ENCODE data around the gene GFPT2.
"Not testable (repeated sequence)": the region's sequence is repeated elsewhere in the genome, so short reads cannot be mapped to it uniquely, and the experiment has no call there.

The GFPT2 gene

DNA sequence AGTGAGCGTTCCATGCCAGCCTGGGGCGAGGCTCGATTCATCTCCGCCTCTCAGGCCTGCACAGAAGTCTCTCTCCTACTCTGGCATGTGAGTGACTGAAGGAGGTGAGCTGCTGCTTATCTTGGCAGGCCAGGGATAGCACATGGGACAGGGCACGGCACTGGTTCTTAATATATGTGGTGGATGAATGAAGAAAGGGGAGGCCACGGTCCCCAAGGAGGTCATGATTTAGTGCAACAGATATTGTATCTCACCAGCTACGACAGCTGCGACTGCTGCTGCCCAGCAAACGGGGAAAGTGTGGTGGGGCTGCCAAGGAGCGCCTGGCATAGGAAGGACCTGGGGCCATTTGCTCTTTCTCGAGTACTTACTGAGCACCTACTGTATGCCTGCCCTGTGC is 41.9 kb downstream of the GFPT2 start:
- FAIRE-seq = no peak
- DNase-seq (ENCODE audit: low spot score) = no peak

GRCh38 chr5:180306796-180307195 is 46.3 kb downstream of the GFPT2 start:
- no peak for DNase-seq (ENCODE audit: low spot score)
- no peak for FAIRE-seq

DNA sequence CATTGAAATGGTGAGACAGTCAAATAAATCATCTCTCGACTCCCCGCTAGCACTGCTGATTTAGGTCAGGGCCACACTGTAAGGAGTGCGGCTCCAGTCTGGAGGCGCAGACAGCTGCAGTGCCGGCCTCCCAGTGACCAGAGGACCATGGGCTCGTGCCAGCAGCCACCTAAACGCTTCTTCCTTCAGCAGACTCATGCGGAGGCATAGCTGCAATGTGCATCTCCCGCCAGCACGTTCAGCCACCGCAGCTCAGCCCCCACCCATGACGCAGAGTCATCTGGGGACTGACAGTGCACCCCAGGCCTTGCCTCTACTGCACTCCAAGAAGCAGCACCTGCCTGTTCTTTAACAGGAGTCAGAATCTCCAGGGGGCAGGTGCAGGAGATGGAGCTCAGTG is 47.7 kb downstream of the GFPT2 start:
- DNase-seq (ENCODE audit: low spot score) (no peak), FAIRE-seq (no peak)

DNA sequence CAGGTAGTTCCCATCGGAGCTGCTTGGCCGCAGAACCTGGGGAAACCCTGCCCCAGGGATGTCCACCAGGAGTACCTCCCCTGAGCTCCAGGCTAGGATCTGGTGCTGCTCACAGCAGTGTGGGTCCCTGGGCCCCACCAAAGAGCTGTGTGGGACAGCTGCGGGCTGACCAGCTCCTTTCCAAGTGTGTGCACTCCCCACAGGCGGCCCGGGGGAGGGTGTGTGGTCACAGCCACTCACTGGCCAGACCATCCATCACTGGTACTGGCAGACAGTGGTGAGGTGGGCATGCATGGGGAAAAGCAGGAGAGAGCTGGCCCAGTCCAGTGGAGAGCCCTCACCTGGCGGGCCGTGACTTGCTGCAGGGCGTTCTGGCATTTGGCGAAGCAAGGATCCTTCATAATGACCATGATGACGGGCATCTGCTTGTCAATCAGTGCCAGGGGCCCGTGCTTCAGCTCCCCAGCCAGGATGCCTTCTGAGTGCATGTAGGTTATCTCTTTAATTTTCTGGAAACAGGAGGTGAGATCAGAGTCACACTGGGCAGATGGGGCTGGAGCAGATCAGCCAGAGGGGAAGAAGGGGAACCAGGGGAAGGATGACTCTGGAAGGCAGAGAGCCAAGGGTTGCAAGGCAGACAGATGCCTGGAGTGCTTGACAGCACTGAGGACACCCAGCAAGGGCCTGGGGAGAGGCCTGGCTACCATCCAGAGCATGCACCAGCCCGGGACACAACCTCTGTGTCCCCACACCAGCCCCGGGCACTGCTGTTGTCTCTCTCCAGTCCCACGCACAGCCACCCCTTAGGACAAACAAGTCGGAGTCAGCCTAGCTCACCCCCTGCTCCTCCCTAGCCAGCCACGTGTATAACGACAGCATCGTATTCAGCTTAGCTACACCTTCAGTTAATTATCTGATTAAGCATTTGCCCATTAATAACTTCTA is 48.4 kb downstream of the GFPT2 start:
- no peak for FAIRE-seq
- DNase-seq (ENCODE audit: low spot score) = no peak

DNA sequence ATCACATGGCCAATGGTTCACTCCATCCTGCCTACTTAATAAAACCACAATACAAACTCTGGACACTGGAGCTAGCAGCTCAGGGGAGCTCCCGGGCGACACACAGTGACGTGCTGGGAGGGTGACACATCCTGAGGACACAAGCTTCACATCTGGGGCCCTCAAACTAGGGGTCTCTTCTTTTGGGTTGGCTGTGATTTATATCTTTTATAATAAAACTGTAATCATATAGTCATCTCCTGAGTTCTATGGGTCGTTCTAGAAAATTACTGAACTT is 49.2 kb downstream of the GFPT2 start:
- DNase-seq (ENCODE audit: low spot score) (no peak), FAIRE-seq (no peak)

DNA sequence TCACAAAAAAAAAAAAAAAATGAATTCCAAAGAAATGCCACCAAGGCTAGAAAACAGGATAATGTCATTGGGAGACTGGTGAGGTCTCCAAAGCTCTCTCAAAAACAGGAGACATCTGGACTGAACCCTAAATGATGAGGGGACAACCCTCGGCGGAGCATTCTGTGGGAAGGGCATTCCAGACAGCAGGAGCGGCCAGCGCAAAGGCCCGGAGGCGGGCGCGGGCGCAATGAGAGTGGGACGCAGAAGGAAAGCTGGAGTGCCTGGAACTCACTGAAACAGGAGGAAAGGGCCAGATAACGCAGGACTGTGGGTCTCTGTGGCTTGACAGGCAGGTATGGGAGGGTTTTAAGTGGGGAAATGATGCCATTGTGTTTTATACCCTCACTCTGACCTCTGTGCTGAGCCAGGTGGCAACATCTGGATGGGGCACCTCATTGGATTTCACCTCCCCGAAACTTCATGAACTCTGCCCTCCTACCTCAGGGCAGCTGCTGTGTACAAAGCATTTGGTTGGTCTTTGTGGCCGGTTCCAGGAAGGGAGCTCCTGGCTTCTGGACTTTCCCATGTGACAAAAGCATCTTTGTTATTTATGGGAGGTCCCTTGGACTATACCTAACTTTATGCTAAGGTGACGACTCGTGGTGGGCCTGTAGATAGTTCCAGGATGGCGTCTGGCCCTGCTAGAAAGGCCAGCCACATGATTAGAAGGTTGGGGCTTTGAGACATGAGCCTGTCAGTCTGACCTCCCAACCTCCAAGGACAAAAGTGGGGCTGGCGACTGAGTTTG is 49.7 kb downstream of the GFPT2 start:
- DNase-seq (ENCODE audit: low spot score) (no peak), FAIRE-seq (no peak)

GRCh38 chr5:180302256-180302655 is 50.9 kb downstream of the GFPT2 start:
- FAIRE-seq = no peak

GRCh38 chr5:180301253-180301652 is 51.9 kb downstream of the GFPT2 start:
- no peak for DNase-seq (ENCODE audit: low spot score)
- peak; percentile 27 for FAIRE-seq

More at GRCh38 chr5:180302256-180302655, 50.9 kb downstream of the GFPT2 start:
- no peak for DNase-seq (ENCODE audit: low spot score)

- DNase-seq (ENCODE audit: low spot score) (no peak), FAIRE-seq (no peak)
Measured at GRCh38 chr5:180299526-180299925, 53.6 kb downstream of the GFPT2 start.

GRCh38 chr5:180299014-180299413 is 54.1 kb downstream of the GFPT2 start:
- not testable (repeated sequence) for FAIRE-seq; DNase-seq (ENCODE audit: low spot score)

GRCh38 chr5:180297587-180298282 is 55.4 kb downstream of the GFPT2 start:
- no peak for DNase-seq (ENCODE audit: low spot score)
- FAIRE-seq = no peak

- FAIRE-seq = no peak
- no peak for DNase-seq (ENCODE audit: low spot score)
Measured at GRCh38 chr5:180296771-180297170, 56.4 kb downstream of the GFPT2 start.

DNA sequence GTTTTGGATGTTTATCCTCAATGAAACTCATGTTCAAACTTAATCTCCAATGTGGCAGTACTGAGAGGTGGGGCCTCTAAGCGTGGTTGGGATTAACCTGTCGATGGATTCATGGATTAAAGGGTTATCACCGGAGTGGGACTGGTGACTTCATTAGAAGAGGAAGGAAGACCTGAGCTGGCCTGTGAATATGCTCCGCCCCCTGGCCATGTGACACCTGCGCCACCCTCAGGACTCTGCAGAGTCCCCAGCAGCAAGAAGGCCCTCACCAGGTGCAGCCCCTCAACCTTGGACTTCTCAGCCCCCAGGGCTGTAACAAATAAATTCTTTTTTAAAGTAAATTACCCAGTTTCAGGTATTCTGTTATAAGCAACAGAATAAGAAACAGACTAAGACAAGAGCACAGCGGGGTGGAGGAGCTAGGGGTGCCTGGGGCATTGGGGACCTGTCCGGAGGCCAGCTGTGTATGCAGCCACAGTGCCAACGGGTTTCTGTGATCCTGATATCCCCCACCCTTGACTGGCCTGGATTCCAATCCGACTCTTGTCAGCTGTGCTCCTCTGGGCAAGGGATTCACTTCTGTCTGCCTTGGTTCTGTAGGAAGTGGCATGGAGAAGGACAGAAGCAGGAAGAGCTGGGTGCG is 58.1 kb downstream of the GFPT2 start:
- DNase-seq (ENCODE audit: low spot score) (no peak), FAIRE-seq (no peak)

GRCh38 chr5:180294411-180294810 is 58.7 kb downstream of the GFPT2 start:
- FAIRE-seq = no peak
- DNase-seq (ENCODE audit: low spot score) = no peak

- no peak for FAIRE-seq
- peak; percentile 95 for DNase-seq (ENCODE audit: low spot score)
Measured at GRCh38 chr5:180291943-180292831, 60.9 kb downstream of the GFPT2 start, which contains the start of gene MAPK9. MAPK9 (minus strand) TSS chr5:180292083; CDS start chr5:180280561, 11,522 bp downstream.

DNA sequence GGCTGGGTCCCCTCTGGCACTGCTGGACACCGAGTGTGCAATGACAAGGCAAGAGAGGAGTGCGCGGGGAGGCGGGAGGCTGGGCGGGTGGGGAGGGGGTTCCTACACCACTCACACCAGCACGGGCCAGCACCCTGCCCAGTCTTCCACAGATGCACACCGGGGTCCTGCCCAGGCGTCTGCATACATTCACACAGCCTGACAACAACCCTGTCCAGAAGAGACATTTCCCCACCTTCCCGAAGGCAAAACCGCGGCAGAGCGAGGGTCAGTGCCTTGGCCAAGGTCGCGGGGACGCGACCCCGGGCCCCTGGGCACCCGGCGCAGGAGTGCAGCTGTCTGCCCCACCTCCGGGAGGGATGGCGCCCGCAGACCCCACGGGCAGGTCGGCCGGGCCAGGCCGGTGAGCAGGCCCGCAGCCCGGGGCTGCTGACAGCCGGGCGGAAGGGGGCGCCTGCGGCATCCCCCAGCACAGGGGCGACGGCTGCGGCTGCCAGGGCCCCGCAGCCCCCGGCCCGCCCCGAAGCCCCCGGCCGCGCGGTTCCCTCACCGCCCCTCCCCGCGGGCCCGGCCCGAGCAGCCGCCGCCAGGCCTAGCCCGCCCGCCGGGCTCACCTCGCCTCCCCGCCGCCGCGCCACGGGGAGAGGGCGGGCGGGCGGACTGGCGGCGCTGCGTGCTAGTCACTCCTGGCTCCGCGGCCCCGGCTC is 61.7 kb downstream of the GFPT2 start:
- DNase-seq (ENCODE audit: low spot score) (peak; percentile 60), FAIRE-seq (no peak)

DNA sequence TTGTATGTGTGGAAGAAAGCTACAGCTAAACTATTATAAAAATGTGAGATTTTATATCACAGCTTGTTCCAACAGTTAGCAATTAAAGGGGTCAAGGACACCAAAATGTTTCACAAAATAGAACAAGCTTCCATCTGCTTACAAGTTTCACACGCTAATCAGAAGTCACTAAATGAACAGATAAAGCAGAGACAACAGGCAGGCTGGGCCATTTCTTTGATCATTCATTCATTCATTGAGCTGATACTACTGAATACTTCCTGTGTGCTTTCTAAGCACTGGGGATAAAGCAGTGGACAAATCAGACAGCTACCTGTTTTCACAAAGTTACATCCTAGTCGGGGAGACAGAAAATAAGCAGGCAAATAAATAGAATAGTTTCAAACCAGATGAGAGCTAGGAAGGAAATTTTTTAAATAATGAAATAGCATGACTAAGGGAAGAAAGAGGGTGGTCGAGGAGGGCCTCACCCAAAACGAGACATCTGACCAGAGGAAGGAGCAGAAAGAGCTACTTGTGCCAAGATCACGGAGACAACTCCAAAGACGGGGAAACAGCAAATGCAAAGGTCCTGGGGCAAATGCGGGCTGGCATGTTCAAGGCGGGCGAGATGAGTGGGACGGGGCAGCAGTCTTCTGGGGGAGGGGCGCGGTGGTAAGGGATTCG is 62.4 kb downstream of the GFPT2 start:
- DNase-seq (ENCODE audit: low spot score) (no peak), FAIRE-seq (no peak)

DNA sequence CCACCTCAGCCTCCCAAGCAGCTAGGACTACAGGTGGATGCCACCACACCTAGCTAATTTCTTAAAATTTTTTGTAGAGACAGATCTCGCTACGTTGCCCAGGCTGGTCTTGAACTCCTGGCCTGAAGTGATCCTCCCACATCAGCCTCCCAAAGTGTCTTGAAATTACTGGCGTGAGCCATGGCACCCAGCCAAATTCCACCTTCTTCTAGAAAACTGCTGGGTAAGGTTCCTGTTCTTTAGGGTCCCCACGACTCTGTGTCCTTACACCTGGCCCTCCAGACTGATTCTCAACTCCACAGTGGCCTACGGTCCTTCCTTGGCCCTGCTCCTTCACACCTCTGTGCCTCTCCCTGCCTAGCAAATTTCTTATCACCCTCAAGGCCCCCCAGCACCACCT is 63.2 kb downstream of the GFPT2 start:
- FAIRE-seq = no peak
- DNase-seq (ENCODE audit: low spot score) = no peak

- FAIRE-seq = no peak
- no peak for DNase-seq (ENCODE audit: low spot score)
Measured at GRCh38 chr5:180289433-180289832, 63.7 kb downstream of the GFPT2 start.
